Psoas muscle (tissue), 8 donors: ENCODE results near the gene RIMBP2. TPM values are rescaled to one million over a fixed set of nuclear protein-coding genes. Genes with fewer than 3 reads are reported as not detected.

ENCODE experiments used
- ATAC-seq, 4 donors: fragments of 200-7000 bp; cut with Tn5 transposase; one replicate each; pipeline ENCODE4 v1.9.1; 2020; ENCODE audit warnings: moderate library complexity in 3 of 4, mild to moderate bottlenecking in 2 of 4
- DNase-seq, 2 donors: peaks; one replicate each; pipeline ENCODE4 v3.0.0-alpha.2; 2020
- H3K27ac ChIP-seq: fragments of 200-600 bp; one replicate; pipeline ENCODE4 v1.8.0; 2022
- H3K27me3 ChIP-seq, 3 donors: fragments of 200-600 bp in 1 of 3; one replicate each; pipeline versions ENCODE4 v1.6.1 to v1.8.0; 2013 to 2022; ENCODE audit warnings: low read length in 2 of 3, mild to moderate bottlenecking in 2 of 3, moderate library complexity in 1 of 3; ENCODE audit not compliant: insufficient read depth in 3 of 3
- H3K36me3 ChIP-seq, 2 donors: fragments of 200-600 bp in 1 of 2; one replicate each; pipeline versions ENCODE4 v1.6.1 to v1.8.0; 2013 to 2022; ENCODE audit warnings: low read depth in 1 of 2, mild to moderate bottlenecking in 1 of 2, moderate library complexity in 1 of 2; ENCODE audit not compliant: insufficient read depth in 1 of 2
- H3K4me1 ChIP-seq: fragments of 200-600 bp; one replicate; pipeline ENCODE4 v1.8.0; 2022
- H3K4me3 ChIP-seq: fragments of 200-600 bp; one replicate; pipeline ENCODE4 v1.8.0; 2022; ENCODE audit warnings: mild to moderate bottlenecking
- H3K9me3 ChIP-seq: fragments of 200-600 bp; one replicate; pipeline ENCODE4 v1.8.0; 2022
- WGBS, 3 donors: extraction: QIAGEN DNeasy Blood & Tissue Kit; methylation state at CpG; one replicate each; pipeline versions ENCODE4 v1.1.6 to v1.1.7; 2013; 5-methylcytosine and 5-hydroxymethylcytosine counted together
- intact Hi-C, 2 donors: fragments of 100-400 bp; cut with DNase I; formaldehyde crosslinking; loops; one replicate each; pipeline versions ENCODE4 v1.11.0 to v1.14.2; 2022
- polyA plus RNA-seq, 3 donors: library from polyadenylated mRNA; stranded (reverse); fragments of 200-250 nt; gene quantifications; one replicate each; pipeline ENCODE4 v1.2.3, GENCODE V29; 2013
- total RNA-seq, 4 donors: library from RNA; stranded (reverse); fragmentation: NEBNext Ultra II Directional in 2 of 4; extraction: Animal tissue kit (Norgen Biotek cat#: 25700) in 2 of 4; gene quantifications; one replicate each; pipeline versions ENCODE4 v1.2.1 to v1.2.4, GENCODE V29; 2021 to 2023
- TF ChIP-seq, protein P1 (sequence below): fragments of 200-600 bp; IDR thresholded peaks from one replicate; pipeline ENCODE4 v1.8.0; 2022; ENCODE audit warnings: antibody characterized with exemption
- donor health status: healthy with polysubstance abuse.
- donor health status: DM: no; HTN: no; CAD: no; lungs with moderate emphysema.
- donor health status: Bipolar disorder and iron deficiency.
- donor health status: healthy.
- donor health status: DM: yes; HTN: yes; CAD: no.
- donor health status: DM: no; HTN: no; CAD: no.
- donor health status: DM: no; HTN: no; CAD: no.
- donor health status: DM: yes; HTN: yes; CAD: no.

The RIMBP2 gene
- total and polyA plus RNA-seq, 7 donors, result 0.05 to 1.2 (median 0.21) TPM

DNA sequence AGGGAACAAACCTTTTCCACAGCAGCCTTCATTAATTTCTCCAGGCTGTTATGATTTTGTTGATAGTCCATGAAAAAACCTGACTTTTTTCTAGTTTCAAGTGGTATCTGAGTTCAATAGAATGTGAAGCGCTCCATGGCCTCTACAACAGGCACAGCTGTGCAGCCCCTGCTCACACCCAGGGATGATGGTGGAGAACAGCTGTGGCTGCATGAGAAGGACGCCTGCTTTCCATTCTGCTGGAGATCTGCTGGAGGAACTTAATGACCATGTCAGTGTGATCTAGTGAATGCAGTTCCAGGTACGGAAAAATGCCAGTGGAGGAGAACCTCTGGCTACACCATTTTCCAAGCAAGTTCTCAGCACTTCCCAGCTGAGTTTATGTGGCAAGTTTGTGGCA lies 297.8 kb downstream of the RIMBP2 start:
- Histone ChIP-seq H3K4me1 (no peaks in the 10 kb centered on the region), H3K4me3 (no peak overlapping the region), H3K27ac (no peak overlapping the region), H3K36me3 (no peaks in the 10 kb centered on the region), H3K27me3 (no peaks in the 10 kb centered on the region), H3K9me3 (no peaks in the 10 kb centered on the region)
- 28 to 41% (median 30%) methylated on average over 3 of the region's 3 CpGs for WGBS, 3 donors
- ATAC-seq (no peak), DNase-seq (no peak)
- intact Hi-C loops, result no loop called here
- TF ChIP-seq, protein P1, sequence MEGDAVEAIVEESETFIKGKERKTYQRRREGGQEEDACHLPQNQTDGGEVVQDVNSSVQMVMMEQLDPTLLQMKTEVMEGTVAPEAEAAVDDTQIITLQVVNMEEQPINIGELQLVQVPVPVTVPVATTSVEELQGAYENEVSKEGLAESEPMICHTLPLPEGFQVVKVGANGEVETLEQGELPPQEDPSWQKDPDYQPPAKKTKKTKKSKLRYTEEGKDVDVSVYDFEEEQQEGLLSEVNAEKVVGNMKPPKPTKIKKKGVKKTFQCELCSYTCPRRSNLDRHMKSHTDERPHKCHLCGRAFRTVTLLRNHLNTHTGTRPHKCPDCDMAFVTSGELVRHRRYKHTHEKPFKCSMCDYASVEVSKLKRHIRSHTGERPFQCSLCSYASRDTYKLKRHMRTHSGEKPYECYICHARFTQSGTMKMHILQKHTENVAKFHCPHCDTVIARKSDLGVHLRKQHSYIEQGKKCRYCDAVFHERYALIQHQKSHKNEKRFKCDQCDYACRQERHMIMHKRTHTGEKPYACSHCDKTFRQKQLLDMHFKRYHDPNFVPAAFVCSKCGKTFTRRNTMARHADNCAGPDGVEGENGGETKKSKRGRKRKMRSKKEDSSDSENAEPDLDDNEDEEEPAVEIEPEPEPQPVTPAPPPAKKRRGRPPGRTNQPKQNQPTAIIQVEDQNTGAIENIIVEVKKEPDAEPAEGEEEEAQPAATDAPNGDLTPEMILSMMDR, result no peak

DNA sequence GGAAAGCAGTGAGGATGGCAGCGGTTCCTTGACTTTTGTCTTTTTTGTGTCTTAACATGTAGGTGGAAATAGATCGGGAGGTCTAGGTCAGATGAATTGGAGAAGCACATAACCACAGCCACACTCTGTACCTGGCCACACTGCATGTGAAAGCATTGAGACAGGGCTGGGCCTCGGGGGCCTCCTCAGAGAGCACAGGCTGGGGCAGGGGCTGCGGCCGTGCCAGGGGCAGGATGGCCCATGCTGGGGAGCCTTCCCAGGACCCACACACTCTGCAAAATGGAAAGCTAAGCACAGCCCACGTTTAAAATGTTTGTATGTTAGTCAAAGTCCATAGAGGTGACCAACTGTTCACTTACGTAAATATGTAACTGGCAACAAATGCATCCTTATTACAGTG lies 301.7 kb downstream of the RIMBP2 start:
- Histone ChIP-seq H3K36me3 (no peaks in the 10 kb centered on the region), H3K9me3 (no peaks in the 10 kb centered on the region), H3K27me3 (peaks cover 0 to 3% (median 0%) of the 10 kb centered on the region in 3 donors), H3K4me1 (no peaks in the 10 kb centered on the region), H3K27ac (no peak overlapping the region), H3K4me3 (no peak overlapping the region)
- WGBS, 3 donors, result 88 to 92% (median 88%) methylated on average over 7 of the region's 7 CpGs
- TF ChIP-seq, protein P1, result no peak
- DNase-seq (no peak), ATAC-seq (no peak)
- intact Hi-C loops, result no loop called here

DNA sequence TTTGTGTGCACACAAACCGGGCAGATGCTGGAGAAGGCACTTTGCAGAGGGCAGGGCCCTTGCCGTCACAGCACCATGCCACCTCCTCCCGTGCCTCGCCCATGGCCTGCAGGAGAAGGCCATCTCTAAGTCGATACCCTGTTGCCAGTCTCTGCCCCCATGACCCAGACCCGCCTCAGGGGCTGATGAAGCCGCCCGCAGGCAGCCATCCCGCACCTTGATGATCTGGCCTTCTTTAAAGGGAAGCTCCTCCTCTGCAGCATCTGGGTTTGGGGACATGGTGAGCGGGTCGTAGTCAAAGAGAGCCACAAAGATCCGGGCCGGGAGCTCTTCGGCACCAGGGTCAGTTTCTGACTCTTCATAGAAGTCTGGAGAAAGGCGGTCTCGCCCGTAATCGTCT lies 302.2 kb downstream of the RIMBP2 start:
- TF ChIP-seq, protein P1, result no peak
- H3K4me1 ChIP-seq, result no peaks in the 10 kb centered on the region
- DNase-seq, result no peak
- H3K4me3 ChIP-seq, result no peak overlapping the region
- 92 to 95% (median 94%) methylated on average over 18 of the region's 18 CpGs for WGBS, 3 donors
- no peak for ATAC-seq
- H3K27me3 ChIP-seq, result peaks cover 0 to 3% (median 0%) of the 10 kb centered on the region in 3 donors
- no peak overlapping the region for H3K27ac ChIP-seq
- H3K9me3 ChIP-seq, result no peaks in the 10 kb centered on the region
- H3K36me3 ChIP-seq, result no peaks in the 10 kb centered on the region
- intact Hi-C loops, result no loop called here

DNA sequence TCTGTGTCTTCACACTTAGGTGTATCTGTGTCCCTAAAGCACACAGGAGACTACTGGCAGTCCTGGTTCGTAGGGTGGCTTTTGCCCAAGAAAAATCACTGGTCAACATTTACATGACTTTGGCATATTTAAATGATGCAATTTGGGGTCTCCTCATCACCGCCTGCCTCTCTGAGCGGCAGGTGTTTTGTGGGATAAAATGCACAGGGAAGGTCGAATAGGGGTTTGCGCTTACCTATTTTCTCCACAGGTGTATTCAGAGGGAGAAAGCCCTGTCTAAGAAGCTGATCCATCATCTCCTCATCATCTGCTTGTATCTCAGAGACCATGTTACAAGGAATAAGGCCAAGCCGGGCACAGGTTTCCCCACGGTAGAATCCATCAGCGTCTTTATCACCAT lies 303.7 kb downstream of the RIMBP2 start:
- no peaks in the 10 kb centered on the region for H3K36me3 ChIP-seq
- ATAC-seq (no peak), DNase-seq (no peak)
- peaks cover 0 to 3% (median 0%) of the 10 kb centered on the region in 3 donors for H3K27me3 ChIP-seq
- H3K9me3 ChIP-seq, result no peaks in the 10 kb centered on the region
- H3K4me1 ChIP-seq, result no peaks in the 10 kb centered on the region
- H3K27ac ChIP-seq, result no peak overlapping the region
- TF ChIP-seq, protein P1, result no peak
- WGBS, 3 donors, result 71 to 90% (median 72%) methylated on average over 8 of the region's 8 CpGs
- intact Hi-C loops, result no loop called here
- H3K4me3 ChIP-seq, result no peak overlapping the region

DNA sequence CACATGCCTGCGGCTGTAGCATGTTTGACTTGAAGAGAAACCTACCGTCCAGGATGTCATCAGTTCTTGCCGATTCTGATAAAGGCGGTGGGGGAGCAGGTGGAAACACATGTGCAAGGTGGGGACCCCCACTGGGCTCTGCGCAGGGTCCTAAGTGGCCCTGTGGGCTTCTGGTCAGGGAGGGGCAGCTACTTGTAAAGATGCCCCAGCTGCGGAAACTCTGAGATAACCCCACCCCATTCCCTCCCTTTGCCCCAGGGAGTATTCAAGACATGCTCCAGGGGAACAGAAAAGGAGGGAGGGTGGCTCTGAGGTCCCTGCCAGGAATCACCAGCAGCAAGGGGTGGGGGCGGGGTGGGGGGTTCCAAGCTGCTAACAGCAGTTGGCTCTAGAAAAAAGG lies 310.8 kb downstream of the RIMBP2 start:
- Histone ChIP-seq H3K4me3 (no peak overlapping the region), H3K27me3 (peaks cover 0 to 1% (median 0%) of the 10 kb centered on the region in 3 donors), H3K27ac (no peak overlapping the region), H3K4me1 (no peaks in the 10 kb centered on the region), H3K9me3 (no peaks in the 10 kb centered on the region), H3K36me3 (no peaks in the 10 kb centered on the region)
- ATAC-seq (no peak), DNase-seq (no peak)
- intact Hi-C loops, result no loop called here
- TF ChIP-seq, protein P1, result no peak
- 39 to 49% (median 47%) methylated on average over 7 of the region's 7 CpGs for WGBS, 3 donors
